Esophagus squamous epithelium (tissue), 5 donors: ENCODE data around the gene UTP20. TPM values are rescaled to one million over a fixed set of nuclear protein-coding genes. Genes with fewer than 3 reads are reported as not detected.

Experiments used
- DNase-seq: peaks from one replicate; lab custom pipeline; 2025; lab: John Stamatoyannopoulos, UW
- H3K27ac ChIP-seq, 4 donors: fragments of 200-600 bp; sonication (generic); one replicate each; pipeline ENCODE4 v1.5.1; 2016 to 2019; ENCODE audit warnings: mild to moderate bottlenecking in 1 of 4
- H3K27me3 ChIP-seq, 4 donors: fragments of 200-600 bp; sonication (generic); 1 replicate in 3 of 4; 2 replicates in 1 of 4; pipeline versions ENCODE4 v1.5.1 to v1.6.0; 2017 to 2021; ENCODE audit warnings: antibody characterized with exemption in 1 of 4
- H3K36me3 ChIP-seq, 3 donors: fragments of 200-600 bp; sonication (generic); one replicate each; pipeline ENCODE4 v1.5.1; 2016 to 2019
- H3K4me1 ChIP-seq, 3 donors: fragments of 200-600 bp; sonication (generic); one replicate each; pipeline ENCODE4 v1.5.1; 2017 to 2019
- H3K4me3 ChIP-seq, 4 donors: fragments of 200-600 bp; sonication (generic); 1 replicate in 3 of 4; 2 replicates in 1 of 4; pipeline ENCODE4 v1.5.1; 2016 to 2019; ENCODE audit warnings: mild to moderate bottlenecking in 2 of 4, moderate library complexity in 1 of 4
- H3K9me3 ChIP-seq, 3 donors: fragments of 200-600 bp; sonication (generic); one replicate each; pipeline ENCODE4 v1.5.1; 2016 to 2019
- CTCF ChIP-seq, 6 experiments: fragments of 450-650 bp in 4 of 6; fragments of 200-600 bp in 2 of 6; sonication (generic) in 2 of 6; IDR thresholded peaks; one replicate each; pipeline ENCODE4 v1.5.1; 2016 to 2019; ENCODE audit warnings: antibody characterized with exemption in 6 of 6, mild to moderate bottlenecking in 4 of 6, moderate library complexity in 4 of 6
- POLR2A ChIP-seq, 4 donors: fragments of 450-650 bp; IDR thresholded peaks; one replicate each; pipeline ENCODE4 v1.6.1; 2017; ENCODE audit warnings: antibody characterized with exemption in 4 of 4, mild to moderate bottlenecking in 4 of 4, moderate library complexity in 3 of 4
- WGBS, 2 donors: methylation state at CpG; one replicate each; pipeline ENCODE4 v1.1.5; 2018; 5-methylcytosine and 5-hydroxymethylcytosine counted together
- intact Hi-C: fragments of 100-400 bp; cut with DNase I; formaldehyde crosslinking; loops from one replicate; pipeline ENCODE4 v1.15.0; 2022
- total RNA-seq, 4 donors: library from RNA; depleted of rRNA; stranded (reverse); fragments of >200 nt; gene quantifications; one replicate each; pipeline ENCODE4 v1.1.0, GENCODE V29; 2016
- donor health status: DM: yes; HTN: yes; CAD: no.

Gene UTP20
- total RNA-seq, result 10 to 100 TPM in 3 of 4 donors, 1 to 10 TPM in 1; 5.5 to 20.5 (median 13.5) TPM

GRCh38 chr12:101280006-101280505, at the start of gene UTP20:
Gene UTP20, plus strand, starts transcription at chr12:101280105. Its CDS starts 178 bp downstream, at chr12:101280283.
- WGBS, 2 donors, result 0 to 1% methylated on average over 9 to 19 of the region's 34 CpGs
- Histone ChIP-seq H3K4me3 (peak within 1 kb of the TSS; percentile 81 to 95 (median 88)), H3K36me3 (peaks cover 0 to 33% (median 0%) of the 10 kb centered on the region in 3 donors), H3K4me1 (peaks cover 0 to 28% (median 8%) of the 10 kb centered on the region in 3 donors), H3K9me3 (no peaks in the 10 kb centered on the region), H3K27ac (peak within 1 kb of the TSS in 3 of 4 donors; percentile 61 to 77 (median 70)), H3K27me3 (no peaks in the 10 kb centered on the region)
- TF ChIP-seq POLR2A (IDR thresholded peaks at IDR 0.05) (no peak), CTCF (IDR thresholded peaks at IDR 0.05) (peak in 1 of 6 experiments; percentile 8)
- peak; percentile 62 for DNase-seq
- intact Hi-C loops, result no loop called here

DNA sequence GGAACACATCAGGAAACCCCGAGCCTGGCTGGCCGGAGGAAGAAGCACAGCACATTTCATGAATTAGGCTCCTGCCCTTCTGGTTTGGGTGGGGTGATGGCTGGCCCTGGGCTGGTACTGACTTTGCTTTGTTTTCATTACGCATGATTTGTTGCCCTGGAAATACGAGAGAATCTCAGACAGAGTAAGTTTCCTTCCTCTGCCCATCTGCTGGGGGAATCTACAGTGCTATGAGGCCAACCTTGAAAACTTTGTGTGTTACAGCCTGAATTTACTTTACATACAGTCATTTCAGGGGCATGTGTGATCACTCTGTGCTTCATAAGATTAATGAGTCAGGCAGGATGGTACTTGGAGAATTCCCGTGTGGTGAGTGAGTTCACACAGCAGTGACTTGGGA, 49.4 kb upstream of the UTP20 start:
- peaks cover 0 to 8% (median 0%) of the 10 kb centered on the region in 3 donors for H3K4me1 ChIP-seq
- H3K27ac ChIP-seq, result peak overlapping the region in 1 of 4 donors; percentile 34
- H3K9me3 ChIP-seq, result no peaks in the 10 kb centered on the region
- no peak overlapping the region for H3K4me3 ChIP-seq
- DNase-seq, result no peak
- no peaks in the 10 kb centered on the region for H3K36me3 ChIP-seq
- TF ChIP-seq CTCF (IDR thresholded peaks at IDR 0.05), result no peak
- TF ChIP-seq POLR2A (IDR thresholded peaks at IDR 0.05), result no peak
- no peaks in the 10 kb centered on the region for H3K27me3 ChIP-seq
- 20 to 30% methylated on average over 5 of the region's 5 CpGs for WGBS, 2 donors
- intact Hi-C loops, result no loop called here

DNA sequence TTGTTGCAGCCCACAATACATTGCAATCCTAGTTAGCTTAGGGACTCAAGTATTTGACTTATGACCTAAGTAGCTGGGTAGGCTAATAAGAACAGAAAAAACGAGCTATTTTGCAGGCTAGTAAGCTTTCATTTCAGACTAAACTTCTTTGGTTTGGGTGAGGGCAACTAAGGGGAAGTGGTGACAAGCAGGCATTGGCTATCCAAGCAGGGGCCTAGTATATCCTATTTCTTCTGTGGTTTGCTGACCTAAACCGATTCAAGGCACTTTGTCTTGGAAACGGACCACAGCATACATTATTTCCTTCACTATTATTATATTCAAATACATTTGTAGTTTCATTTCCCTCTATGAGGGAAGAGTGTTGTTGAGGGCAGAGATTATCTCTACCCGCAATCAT, 48.3 kb upstream of the UTP20 start:
- H3K9me3 ChIP-seq, result no peaks in the 10 kb centered on the region
- TF ChIP-seq CTCF (IDR thresholded peaks at IDR 0.05) (no peak), POLR2A (IDR thresholded peaks at IDR 0.05) (no peak)
- H3K4me1 ChIP-seq, result peaks cover 0 to 8% (median 0%) of the 10 kb centered on the region in 3 donors
- no peak overlapping the region for H3K27ac ChIP-seq
- H3K36me3 ChIP-seq, result no peaks in the 10 kb centered on the region
- no peak for DNase-seq
- 60 to 64% methylated on average over 4 of the region's 4 CpGs for WGBS, 2 donors
- intact Hi-C loops, result no loop called here
- no peaks in the 10 kb centered on the region for H3K27me3 ChIP-seq
- no peak overlapping the region for H3K4me3 ChIP-seq

GRCh38 chr12:101235686-101236085, 44.2 kb upstream of the UTP20 start:
- 84 to 88% methylated on average over 2 of the region's 2 CpGs for WGBS, 2 donors
- no peaks in the 10 kb centered on the region for H3K9me3 ChIP-seq
- DNase-seq, result no peak
- peaks cover 0 to under 1% (median 0%) of the 10 kb centered on the region in 3 donors for H3K4me1 ChIP-seq
- no peak overlapping the region for H3K4me3 ChIP-seq
- H3K36me3 ChIP-seq, result no peaks in the 10 kb centered on the region
- no peak overlapping the region for H3K27ac ChIP-seq
- H3K27me3 ChIP-seq, result no peaks in the 10 kb centered on the region
- intact Hi-C loops, result no loop called here
- TF ChIP-seq POLR2A (IDR thresholded peaks at IDR 0.05), result no peak
- no peak for TF ChIP-seq CTCF (IDR thresholded peaks at IDR 0.05)

GRCh38 chr12:101238306-101238705, 41.6 kb upstream of the UTP20 start:
- no peaks in the 10 kb centered on the region for H3K27me3 ChIP-seq
- TF ChIP-seq POLR2A (IDR thresholded peaks at IDR 0.05) (no peak), CTCF (IDR thresholded peaks at IDR 0.05) (no peak)
- no peak overlapping the region for H3K4me3 ChIP-seq
- H3K9me3 ChIP-seq, result peaks cover 0 to 3% (median 0%) of the 10 kb centered on the region in 3 donors
- no peaks in the 10 kb centered on the region for H3K4me1 ChIP-seq
- H3K36me3 ChIP-seq, result no peaks in the 10 kb centered on the region
- no peak for DNase-seq
- WGBS, 2 donors, result 40 to 54% methylated on average over 4 of the region's 4 CpGs
- intact Hi-C loops, result no loop called here
- no peak overlapping the region for H3K27ac ChIP-seq
